GM10847 (cell line): ENCODE measurements around the gene SRSF3.

ENCODE experiments used
- POLR2A ChIP-seq: IDR thresholded peaks from 2 replicates; pipeline ENCODE4 v1.6.1; 2011; ENCODE audit not compliant: insufficient read length; ENCODE audit errors: extremely low read depth

Gene SRSF3

GRCh38 chr6:36571122-36572043 lies 22.8 kb upstream of the SRSF3 start:
- no peak for TF ChIP-seq POLR2A

- TF ChIP-seq POLR2A: no peak
Observed at GRCh38 chr6:36574679-36575078, 19.5 kb upstream of the SRSF3 start.

GRCh38 chr6:36576578-36576977 lies 17.6 kb upstream of the SRSF3 start:
- no peak for TF ChIP-seq POLR2A

GRCh38 chr6:36577301-36577700 lies 16.9 kb upstream of the SRSF3 start:
- no peak for TF ChIP-seq POLR2A

GRCh38 chr6:36578030-36578429 lies 16.1 kb upstream of the SRSF3 start:
- TF ChIP-seq POLR2A: no peak

GRCh38 chr6:36578431-36578830 lies 15.7 kb upstream of the SRSF3 start:
- TF ChIP-seq POLR2A: no peak

- TF ChIP-seq POLR2A: no peak
Observed at GRCh38 chr6:36580184-36580526, 14.0 kb upstream of the SRSF3 start.

- TF ChIP-seq POLR2A: no peak
Observed at GRCh38 chr6:36581716-36582115, 12.4 kb upstream of the SRSF3 start.

- TF ChIP-seq POLR2A: no peak
Observed at GRCh38 chr6:36586606-36587005, 7.6 kb upstream of the SRSF3 start.

GRCh38 chr6:36590237-36590636 lies 3.9 kb upstream of the SRSF3 start:
- TF ChIP-seq POLR2A: no peak

GRCh38 chr6:36592221-36592655 lies 1.9 kb upstream of the SRSF3 start:
- TF ChIP-seq POLR2A: no peak

GRCh38 chr6:36593569-36594028 lies 563 bp upstream of the SRSF3 start:
- TF ChIP-seq POLR2A: no peak

- no peak for TF ChIP-seq POLR2A
Observed at GRCh38 chr6:36594816-36595643, 868 bp downstream of the SRSF3 start.

- no peak for TF ChIP-seq POLR2A
Observed at GRCh38 chr6:36596356-36596755, 2.2 kb downstream of the SRSF3 start.

GRCh38 chr6:36597775-36598174 lies 3.6 kb downstream of the SRSF3 start:
- TF ChIP-seq POLR2A: no peak

- TF ChIP-seq POLR2A: no peak
Observed at GRCh38 chr6:36598326-36598725, 4.2 kb downstream of the SRSF3 start.
